Measurements from ENCODE around the gene PRLHR.

Gene PRLHR

DNA sequence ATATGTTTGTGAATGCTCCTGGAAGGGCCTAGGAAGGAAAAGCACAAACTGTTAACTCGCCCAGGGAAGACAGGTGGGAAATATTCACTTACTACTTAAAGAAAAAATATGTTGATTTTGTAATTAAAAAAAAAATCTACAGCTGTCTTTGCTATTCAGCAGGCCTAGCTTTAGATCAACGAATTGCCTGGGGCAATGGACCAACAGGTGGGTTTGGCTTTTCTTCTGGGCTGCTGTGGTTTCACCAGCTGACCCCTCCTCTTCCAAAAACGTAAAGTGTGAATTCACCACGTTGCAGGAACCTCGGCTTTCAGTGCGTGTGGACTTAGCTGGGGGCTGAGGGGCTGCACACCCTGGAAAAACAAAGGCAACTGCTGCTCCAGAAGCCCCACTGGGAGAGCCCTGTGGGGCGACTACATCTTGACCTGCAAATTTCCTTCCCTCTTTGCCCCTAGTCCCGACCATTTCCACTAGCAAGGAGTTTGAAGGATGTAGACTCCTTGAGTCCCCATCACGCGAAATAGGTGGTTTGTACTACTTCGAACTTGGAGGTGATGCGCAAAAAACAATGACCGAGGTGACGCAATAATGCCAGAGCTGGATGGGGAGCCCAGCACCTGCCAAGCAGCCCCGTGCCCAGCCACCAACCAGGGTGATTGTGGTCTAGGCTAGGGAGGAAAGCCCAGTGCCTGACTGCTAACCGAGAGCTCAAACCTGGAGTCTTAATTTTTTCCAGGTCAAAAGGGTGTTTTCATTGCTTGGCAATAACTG lies 7.4 kb downstream of the PRLHR start:
- DNase-seq (ENCODE audit: low spot score) = no peak

DNA sequence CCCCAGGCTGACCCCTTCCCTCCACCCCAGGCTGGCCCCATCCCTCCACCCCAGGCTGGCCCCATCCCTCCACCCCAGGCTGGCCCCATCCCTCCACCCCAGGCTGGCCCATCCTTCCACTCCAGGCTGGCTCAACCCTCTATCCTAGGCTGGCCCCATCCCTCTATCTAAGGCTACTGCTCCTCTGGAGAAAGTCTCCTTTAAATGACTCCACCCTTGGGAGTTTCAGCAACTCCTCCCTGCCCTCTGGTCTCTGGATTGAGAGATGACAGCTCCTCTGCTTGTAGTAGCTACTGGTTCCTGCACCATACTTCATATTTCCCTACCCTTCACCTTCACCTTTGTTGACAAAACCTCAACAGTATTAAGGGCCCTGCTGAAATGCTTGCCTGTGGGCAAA lies 8.5 kb downstream of the PRLHR start:
- DNase-seq (ENCODE audit: low spot score) = no peak

DNA sequence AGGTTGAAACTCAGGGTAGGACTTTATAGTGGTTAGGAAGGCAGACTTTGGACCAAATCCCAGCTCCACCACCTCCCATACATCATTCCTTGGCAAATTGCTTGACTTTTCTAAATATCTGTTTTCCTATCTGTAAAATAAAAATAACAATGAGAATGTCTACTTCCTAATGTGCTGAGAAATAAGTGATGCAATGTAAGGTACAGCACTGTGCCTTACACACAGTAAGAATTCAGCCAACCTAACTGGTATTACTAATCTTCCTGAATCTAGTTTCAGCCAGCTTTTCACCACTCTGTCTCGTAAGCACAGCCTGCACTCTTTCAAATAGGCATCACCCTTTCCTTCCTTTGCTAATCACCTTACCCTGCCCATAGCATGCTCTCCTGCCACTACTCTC lies 9.7 kb downstream of the PRLHR start:
- DNase-seq (ENCODE audit: low spot score) = no peak

DNA sequence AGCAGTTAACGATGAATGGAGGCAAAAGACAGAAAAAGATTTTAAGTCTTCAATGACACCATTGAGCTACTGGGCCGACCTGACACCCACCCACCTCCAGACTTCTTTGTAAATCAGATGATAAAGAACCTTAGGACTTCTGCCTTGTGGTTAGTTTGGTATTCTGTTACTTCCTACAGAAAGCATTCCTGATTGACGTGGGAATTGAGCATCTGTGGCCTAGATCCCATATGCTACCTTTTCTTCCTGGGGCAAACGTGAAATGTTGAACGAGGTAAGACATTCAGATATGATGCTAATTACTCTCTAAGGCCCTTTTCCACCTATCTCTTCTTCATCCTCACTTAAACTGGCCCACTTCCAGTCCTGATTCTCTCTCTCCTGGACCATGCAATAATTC lies 10.2 kb downstream of the PRLHR start:
- no peak for DNase-seq (ENCODE audit: low spot score)

DNA sequence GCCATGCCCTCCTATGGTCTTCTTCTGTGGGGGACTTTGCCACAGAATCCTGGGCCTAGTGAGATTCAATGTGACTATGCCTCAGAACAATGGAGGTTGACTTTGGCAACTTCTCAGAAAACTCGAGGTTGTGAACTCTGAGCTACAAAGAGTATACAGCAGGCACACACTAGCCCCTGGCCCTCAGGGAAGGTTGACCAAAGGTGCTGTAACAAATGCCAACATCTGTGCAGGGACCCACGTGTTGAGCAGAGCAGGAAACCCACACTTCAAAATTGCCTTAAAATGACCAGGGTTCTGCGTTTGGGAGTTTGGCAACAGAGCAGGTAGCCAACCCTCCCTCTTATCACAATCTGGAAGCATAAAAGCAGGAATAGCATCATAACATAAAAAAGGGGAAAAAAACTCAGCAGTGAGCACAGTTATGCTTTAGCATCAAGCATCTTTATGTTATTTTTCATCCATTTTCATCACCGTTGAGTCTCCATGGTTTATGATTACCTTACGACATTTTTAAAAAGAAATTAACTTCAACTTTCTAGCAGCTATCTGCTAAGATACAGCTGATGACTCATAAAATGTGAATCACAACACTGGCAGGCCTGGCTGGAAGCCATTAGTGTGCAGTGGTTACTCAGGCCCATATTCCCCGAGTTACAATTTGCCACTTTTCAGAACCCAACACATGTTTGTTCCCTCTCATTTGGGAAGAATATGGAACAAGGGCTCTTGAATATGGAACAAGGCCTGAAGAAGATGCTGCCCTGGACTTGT lies 11.1 kb downstream of the PRLHR start:
- no peak for DNase-seq (ENCODE audit: low spot score)

DNA sequence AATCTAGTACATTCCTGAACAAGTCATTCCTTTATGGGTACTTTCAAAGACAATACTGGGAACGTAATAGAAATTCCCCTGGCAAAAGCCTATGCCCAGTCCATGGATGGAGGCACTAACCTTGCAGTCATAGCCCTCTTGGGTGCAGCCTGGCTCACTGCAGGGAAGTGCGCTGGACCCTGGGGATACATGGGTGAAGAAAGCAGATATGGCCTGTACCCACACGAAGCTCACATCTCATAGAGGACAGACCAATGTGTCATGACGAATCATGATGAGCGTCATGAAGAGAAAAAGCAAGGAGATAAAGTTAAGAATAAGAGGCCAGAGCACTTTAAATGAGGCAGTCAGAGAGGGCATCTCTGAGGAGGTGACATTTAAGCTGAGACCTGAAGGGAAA lies 11.8 kb downstream of the PRLHR start:
- DNase-seq (ENCODE audit: low spot score) = no peak

DNA sequence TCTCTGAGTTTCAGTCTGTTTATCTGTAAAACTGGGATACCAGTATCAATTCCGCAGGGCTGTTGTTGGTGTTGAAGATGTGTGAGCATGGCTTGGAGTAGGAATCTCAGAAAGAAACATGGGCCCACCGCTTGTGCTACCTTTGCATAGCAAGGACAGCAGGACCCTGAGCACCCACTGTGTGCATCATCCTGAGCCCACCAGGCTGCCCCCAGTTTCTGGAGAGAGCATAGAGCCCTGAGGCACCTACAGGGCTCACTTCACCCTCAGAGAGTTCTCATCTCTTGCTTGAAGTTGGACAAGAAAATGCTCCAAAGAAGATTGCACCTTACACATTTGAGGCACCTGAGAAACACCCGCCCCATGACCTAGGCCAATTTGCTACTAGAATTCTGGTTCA lies 12.9 kb downstream of the PRLHR start:
- DNase-seq (ENCODE audit: low spot score) = no peak

DNA sequence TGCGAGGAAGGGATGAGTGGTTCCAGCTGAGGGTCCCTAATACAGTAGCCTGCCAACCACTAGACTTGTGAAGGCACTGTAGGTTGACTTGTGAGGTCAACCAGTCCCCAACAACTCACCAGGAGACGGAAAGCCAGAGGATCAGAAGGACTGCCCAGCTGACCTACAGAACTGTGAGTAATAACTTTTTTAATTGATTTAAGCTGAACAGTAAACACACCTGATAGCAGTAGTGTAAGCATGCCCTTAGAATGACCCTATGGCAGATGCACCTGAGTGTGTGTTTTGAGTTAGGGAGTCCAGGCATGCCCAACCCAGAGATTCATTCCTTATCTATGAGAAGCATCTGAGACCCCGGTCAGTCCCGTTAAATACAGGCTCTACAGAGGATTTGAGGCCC lies 14.1 kb downstream of the PRLHR start:
- no peak for DNase-seq (ENCODE audit: low spot score)

DNA sequence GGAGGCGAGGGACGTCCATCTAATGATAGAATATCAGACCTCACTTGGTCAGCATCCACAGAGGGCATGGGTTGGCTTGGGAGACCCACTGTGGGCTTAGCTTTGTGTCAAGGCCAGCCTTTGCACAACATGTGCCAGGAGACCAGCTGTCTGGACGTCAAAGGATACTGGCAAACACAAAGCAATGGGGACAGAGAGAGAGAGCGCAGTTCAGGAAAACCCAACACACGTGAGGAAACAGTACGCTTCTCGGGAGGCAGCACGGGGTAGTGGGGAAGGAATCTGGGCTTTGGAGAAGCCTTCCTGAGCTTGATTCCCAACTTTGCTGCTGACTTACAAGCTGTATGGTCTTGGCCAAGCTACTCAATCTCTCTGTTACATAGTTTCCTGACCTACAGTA lies 14.7 kb downstream of the PRLHR start:
- DNase-seq (ENCODE audit: low spot score) = no peak

DNA sequence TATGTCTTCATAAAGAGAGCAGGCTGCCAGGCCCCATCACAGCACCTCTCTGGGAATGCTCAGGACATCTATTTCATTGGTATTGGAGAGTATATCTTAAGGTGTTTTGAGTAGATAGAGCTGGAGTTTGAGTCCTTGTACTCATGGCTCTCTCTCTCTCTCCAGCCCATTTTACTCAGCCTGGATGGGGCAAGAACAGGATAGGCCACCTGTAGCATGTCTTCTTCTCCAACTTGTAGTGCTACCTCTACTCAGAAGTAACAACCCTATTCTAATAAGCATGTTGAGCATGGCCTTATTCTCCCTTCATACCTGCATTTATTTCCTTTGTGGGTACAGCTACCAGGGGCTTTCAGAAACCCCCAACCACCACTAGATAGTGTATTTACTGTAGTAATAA lies 21.9 kb downstream of the PRLHR start:
- DNase-seq (ENCODE audit: low spot score) = no peak

DNA sequence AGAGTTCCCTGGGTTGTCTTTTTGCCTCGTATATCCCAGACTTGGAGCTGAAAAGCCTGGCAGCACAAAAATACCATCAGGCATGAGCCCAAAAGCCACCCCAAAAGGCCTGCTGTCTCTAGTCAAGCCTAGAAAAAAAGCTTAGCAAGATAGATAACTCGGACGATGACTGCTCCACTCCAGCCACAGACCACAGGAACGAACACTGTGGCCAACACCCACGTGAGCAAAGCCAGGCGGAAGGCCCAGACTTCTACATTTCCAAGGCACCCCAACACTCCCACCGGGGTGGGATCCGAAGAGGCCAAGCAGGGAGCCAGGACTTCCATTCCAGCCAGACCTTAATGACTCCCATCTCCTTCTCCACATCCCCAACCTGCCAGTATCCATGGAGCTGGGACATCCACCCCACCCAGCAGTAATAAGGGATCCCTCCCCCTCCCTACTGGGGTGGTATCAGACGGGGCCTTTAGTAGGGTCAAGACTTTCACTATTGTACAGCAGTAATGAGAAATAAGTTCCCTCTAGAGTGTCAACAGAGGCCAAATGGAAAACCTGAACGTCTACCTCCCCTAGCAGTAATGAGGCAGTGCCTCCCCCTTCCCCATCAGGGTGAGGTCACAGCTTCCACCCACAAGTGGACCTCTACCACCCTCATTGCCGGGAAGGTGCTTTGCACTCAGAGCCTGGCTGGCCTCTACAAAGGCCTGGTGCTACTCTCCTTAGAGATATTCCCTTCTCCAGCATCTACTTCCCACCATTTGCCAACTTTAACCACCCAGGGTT lies 23.0 kb downstream of the PRLHR start:
- DNase-seq (ENCODE audit: low spot score) = no peak

DNA sequence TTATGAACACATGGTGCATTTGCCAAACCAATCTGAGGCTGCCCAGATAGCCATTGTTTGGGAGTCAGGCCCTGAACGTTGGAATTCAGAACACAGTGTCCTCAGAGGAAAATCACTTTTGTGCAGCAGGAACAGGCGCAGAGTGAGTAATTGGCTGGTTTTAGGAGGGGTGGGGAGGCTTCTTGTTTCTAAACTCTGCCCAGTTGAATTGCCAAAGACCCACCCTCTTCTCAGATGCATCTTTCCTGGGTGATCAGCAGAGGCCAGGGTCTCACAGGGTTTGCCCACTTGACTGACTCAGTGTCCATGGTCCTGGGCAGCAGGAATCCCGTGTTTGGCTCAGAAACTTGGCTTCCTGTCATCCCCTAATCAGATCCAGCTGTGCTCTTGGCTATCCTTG lies 24.3 kb downstream of the PRLHR start:
- no peak for DNase-seq (ENCODE audit: low spot score)

DNA sequence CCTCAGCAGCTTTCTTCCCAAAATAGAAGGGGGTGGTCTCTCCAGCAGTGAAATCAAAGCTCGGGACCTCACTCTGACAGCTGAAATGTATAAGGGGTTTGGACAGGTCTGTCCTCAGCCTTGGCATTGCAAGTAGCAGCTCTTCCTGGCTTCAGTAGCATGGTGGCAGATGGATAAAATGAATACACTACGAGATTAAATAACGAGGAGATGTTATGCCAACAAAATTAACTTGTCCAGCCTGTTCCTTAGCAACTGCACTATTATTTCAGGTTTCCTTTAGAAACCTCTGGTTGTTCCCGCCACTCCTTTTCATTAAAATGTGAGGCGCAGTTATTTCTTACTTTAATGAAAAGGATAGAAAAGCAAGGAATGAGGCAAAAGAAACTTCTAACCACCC lies 24.9 kb downstream of the PRLHR start:
- DNase-seq (ENCODE audit: low spot score) = no peak

DNA sequence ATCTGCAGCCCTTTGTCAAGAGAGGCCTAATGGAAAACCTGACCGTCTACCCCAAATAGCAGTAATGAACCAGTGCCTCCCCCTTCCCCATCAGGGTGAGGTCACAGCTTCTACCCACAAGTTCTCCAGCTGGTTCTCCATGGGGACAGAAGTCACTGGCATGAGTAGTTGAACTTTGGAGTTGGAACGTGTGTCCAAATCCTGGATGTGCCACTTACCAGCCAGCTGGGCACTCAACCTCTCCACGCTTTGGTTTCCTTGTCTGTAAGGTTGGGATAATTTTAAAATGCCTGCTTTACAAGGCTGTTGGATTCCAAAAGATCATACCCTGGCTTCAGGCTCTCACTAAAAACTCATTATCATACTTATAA lies 25.6 kb downstream of the PRLHR start:
- no peak for DNase-seq (ENCODE audit: low spot score)

DNA sequence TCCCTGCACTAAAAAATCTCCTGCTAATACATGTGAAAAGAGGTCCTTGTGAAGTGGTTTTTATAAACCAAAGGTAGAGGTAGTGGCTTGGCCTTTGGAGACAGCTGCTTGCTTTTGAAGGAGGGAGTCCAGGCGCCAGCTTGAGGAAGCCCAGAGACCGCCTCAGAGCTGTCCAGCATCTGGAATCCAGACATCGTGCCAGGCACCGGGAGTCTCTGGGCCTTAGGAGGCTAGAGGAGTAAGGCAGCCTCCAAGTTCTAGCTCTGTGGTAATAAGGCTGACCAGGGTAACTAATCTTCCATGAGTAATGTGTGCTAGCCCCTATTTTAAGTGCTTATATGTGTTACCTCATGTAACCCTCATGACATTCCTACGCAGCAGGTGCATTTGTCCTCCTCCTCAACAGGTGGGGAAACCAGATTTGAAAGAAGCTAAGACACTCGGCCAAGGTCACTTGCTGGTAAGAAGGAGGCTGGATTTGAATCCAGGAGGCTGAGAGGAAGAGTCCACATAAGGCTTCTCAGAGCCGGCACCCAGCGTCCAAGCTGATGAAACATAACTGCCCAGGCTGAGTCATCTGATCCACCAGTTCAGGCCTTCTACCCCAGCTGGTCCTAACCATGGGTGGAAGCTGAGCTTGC lies 26.1 kb downstream of the PRLHR start:
- DNase-seq (ENCODE audit: low spot score) = no peak

DNA sequence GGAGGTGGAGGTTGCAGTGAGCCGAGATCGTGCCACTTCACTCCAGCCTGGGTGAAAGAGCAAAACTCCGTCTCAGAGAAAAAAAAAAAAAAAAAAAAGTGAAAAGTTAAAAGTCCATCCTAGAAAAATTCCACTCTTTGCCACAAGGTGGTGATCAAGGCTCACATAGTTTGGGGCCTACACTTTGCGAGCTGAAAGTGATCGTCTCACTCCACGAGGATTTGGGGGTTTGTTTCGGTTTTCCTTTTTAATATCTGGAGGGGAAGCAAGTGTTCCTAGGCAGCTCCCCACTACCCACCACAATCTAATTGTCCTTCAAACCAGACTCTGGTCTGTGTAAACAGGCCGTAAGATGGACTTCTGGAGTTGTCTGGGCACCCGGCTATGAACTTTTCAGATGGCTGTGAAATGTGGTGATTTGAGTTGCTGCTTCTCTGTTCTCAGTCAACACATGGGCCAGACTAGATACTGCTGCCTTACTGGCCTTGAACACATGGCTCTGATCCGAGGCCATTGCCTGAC lies 27.1 kb downstream of the PRLHR start:
- peak; percentile 51 for DNase-seq (ENCODE audit: low spot score)

DNA sequence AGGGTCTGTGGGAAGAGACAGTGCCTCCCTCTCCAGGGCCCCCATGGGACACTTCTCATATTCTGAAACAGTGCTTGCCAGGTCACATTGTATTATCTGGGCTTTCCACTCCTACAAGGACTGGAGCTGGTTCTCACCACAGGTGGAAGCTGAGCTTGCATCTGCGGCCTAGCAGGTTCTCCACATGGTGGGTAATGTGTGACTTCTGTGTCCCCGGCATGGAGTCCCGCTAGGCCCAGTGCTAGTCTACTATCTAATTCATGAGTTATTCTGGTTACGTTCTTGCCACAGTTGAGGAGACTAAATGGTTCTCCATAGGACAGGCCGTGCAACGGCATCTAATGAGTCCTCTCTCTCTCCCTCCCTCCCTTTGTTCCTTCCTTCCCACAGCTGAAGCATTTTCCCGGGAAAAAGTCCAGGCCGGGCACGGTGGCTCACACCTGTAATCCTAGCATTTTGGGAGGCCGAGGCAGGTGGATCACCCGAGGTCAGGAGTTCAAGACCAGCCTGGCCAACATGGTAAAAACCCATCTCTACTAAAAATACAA lies 27.7 kb downstream of the PRLHR start:
- DNase-seq (ENCODE audit: low spot score) = no peak

DNA sequence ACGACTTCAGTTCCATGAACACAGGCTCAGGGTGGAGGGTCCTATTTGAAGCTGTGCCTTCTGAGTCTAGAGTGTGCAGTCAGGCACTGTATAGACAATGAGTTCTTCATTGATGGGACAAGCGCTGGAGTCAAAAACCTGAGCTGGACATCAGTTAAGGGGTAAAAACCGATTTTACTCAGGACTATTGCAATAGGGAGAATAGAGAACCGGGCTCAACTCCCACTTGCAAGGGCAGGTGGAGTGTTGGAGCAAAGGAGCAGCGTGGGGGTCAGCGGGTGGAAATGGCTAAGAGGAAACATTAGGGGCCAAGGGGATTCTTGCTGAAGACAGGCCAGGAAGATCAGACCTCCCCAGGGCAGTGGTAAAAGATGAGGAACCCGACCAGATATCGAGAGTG lies 28.5 kb downstream of the PRLHR start:
- no peak for DNase-seq (ENCODE audit: low spot score)

DNA sequence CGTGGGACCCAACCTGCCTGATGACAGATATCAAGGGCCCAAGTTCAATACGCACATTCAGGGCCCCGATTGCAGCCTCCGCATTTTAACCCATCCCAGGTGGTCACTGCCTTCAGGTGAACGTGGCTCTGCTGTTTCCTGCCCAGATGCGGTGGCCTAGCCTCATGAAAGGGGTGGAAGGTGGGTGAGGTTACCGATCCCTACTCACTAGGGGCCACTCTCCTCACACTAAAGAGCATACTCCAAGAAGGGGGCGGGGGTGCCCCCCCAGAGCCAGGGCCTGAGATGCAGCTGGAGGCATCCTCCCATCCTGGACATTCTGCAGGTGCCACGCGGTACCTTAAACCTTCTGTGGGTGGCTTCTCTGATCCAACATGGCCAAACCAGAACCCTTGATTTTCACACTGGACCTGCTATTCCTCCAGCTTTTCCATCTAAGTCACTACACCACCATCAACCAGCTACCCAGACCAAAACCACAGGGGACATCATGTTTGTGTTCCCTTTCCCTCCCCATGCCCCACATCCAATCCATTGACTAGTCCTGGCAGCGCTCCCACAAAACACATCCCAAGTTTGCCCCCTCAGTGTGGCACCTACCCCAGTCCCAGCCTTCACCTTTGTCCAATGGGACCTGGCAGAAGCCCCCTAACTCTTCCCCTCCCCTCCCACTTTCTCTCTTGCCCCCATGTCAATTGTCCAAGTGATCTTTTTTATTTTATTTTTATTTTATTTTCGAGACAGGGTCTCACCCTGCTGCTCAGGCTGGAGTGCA lies 30.0 kb downstream of the PRLHR start:
- DNase-seq (ENCODE audit: low spot score) = no peak

DNA sequence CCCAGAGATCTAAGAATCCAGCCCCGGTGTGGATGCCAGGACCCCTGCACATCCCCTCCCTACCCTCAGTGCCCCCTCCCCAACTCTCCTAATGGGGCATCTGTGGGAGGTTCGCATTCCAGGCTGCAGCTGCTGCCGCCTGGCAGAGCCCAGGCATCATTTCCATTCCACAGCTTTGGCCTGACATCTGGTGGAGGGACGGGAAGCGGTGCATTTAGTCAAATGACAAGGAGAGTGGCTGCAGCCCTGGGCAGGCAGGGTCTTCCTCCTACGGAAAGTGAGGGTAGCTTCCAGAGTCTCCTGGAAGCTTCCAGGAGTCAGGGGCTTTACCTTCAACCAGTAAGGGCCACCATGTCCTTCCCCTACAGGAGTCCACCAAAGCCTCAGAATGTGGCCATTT lies 30.8 kb downstream of the PRLHR start:
- peak; percentile 38 for DNase-seq (ENCODE audit: low spot score)

DNA sequence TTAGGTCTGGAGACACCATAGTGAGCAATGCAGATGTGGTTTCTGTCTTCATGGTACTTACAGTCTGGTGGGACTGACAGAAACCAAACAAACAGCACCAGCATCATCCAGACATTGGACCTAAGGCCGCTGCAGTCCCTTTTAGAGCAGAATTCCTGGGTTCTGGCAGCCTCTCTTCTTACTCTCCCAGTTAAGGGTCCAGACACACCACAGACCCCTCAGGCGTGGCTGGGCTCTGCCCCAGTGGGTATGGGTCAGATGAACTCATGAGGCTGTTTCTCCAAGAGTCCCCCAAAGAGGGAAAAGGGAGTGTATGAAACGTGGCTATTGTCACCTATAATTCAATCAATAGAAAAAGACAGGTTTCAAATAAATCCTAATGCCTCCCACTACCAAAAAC lies 31.3 kb downstream of the PRLHR start:
- DNase-seq (ENCODE audit: low spot score) = no peak
